ENCODE measurements around the gene TMIE. TPM values are rescaled to one million over a fixed set of nuclear protein-coding genes. Genes with fewer than 3 reads are reported as not detected.

The TMIE gene
- total RNA-seq, 2 experiments from 2014 or later = 1.5 to 1.6 TPM

GRCh38 chr3:46721009-46721408 is 19.8 kb downstream of the TMIE start:
- H3K36me3 Mint-ChIP-seq (ENCODE audit: low read depth) = no peaks in the 10 kb centered on the region
- DNase-seq = no peak
- no peaks in the 10 kb centered on the region for H3K9me3 Mint-ChIP-seq (ENCODE audit: low read depth)
- no peak overlapping the region for H3K27ac Mint-ChIP-seq
- intact Hi-C loops (cut with DNase I, micrococcal nuclease) = no loop called here
- H3K27me3 Mint-ChIP-seq = peaks cover 15% of the 10 kb centered on the region
- POLR2A ChIA-PET = no interaction called here
- no peak overlapping the region for H3K4me3 Mint-ChIP-seq
- CTCF ChIA-PET = interaction anchor here (0.6 to 1.4 kb wide), 3 partner anchors 9 to 153 kb away, joined by 3 to 5 read pairs (median 3); no protein-coding TSS in a partner anchor
- no peaks in the 10 kb centered on the region for H3K4me1 Mint-ChIP-seq
- ATAC-seq = no peak

GRCh38 chr3:46722443-46722842 is 21.3 kb downstream of the TMIE start:
- POLR2A ChIA-PET = no interaction called here
- H3K27ac Mint-ChIP-seq = no peak overlapping the region
- H3K27me3 Mint-ChIP-seq = peaks cover 15% of the 10 kb centered on the region
- H3K4me3 Mint-ChIP-seq = no peak overlapping the region
- H3K9me3 Mint-ChIP-seq (ENCODE audit: low read depth) = no peaks in the 10 kb centered on the region
- no peak for ATAC-seq
- CTCF ChIA-PET = no interaction called here
- intact Hi-C loops (cut with DNase I, micrococcal nuclease) = no loop called here
- no peak for DNase-seq
- no peaks in the 10 kb centered on the region for H3K4me1 Mint-ChIP-seq
- H3K36me3 Mint-ChIP-seq (ENCODE audit: low read depth) = no peaks in the 10 kb centered on the region

- H3K9me3 Mint-ChIP-seq (ENCODE audit: low read depth) = no peaks in the 10 kb centered on the region
- CTCF ChIA-PET = interaction anchor here (0.7 to 1.0 kb wide), 3 partner anchors 10 to 188 kb away, joined by 3 read pairs; no protein-coding TSS in a partner anchor
- POLR2A ChIA-PET = no interaction called here
- no peaks in the 10 kb centered on the region for H3K4me1 Mint-ChIP-seq
- peaks cover 10% of the 10 kb centered on the region for H3K27me3 Mint-ChIP-seq
- no peaks in the 10 kb centered on the region for H3K36me3 Mint-ChIP-seq (ENCODE audit: low read depth)
- H3K27ac Mint-ChIP-seq = no peak overlapping the region
- intact Hi-C loops (cut with DNase I, micrococcal nuclease) = no loop called here
- no peak overlapping the region for H3K4me3 Mint-ChIP-seq
- DNase-seq (no peak), ATAC-seq (peak; percentile 65)
These were observed 23.2 kb downstream of the TMIE start for GRCh38 chr3:46724424-46724823.

GRCh38 chr3:46725621-46726314 is 24.6 kb downstream of the TMIE start:
- ChIA-PET CTCF (no interaction called here), POLR2A (no interaction called here)
- Mint-ChIP-seq H3K9me3 (ENCODE audit: low read depth) (no peaks in the 10 kb centered on the region), H3K4me1 (no peaks in the 10 kb centered on the region), H3K27ac (no peak overlapping the region), H3K27me3 (peaks cover 8% of the 10 kb centered on the region), H3K36me3 (ENCODE audit: low read depth) (no peaks in the 10 kb centered on the region), H3K4me3 (no peak overlapping the region)
- intact Hi-C loops (cut with DNase I, micrococcal nuclease) = no loop called here
- no peak for DNase-seq
- no peak for ATAC-seq

- intact Hi-C loops (cut with DNase I, micrococcal nuclease) = no loop called here
- Mint-ChIP-seq H3K27ac (no peak overlapping the region), H3K4me1 (no peaks in the 10 kb centered on the region), H3K27me3 (peaks cover 3% of the 10 kb centered on the region), H3K4me3 (no peak overlapping the region), H3K9me3 (ENCODE audit: low read depth) (no peaks in the 10 kb centered on the region), H3K36me3 (ENCODE audit: low read depth) (no peaks in the 10 kb centered on the region)
- DNase-seq (no peak), ATAC-seq (no peak)
- POLR2A ChIA-PET = no interaction called here
- CTCF ChIA-PET = interaction anchor here (0.6 to 1.8 kb wide), 2 partner anchors 8 to 108 kb away, joined by 3 to 5 read pairs; no protein-coding TSS in a partner anchor
These were observed 27.8 kb downstream of the TMIE start for GRCh38 chr3:46729038-46729437.

GRCh38 chr3:46730819-46731218 is 29.6 kb downstream of the TMIE start:
- Mint-ChIP-seq H3K4me3 (no peak overlapping the region), H3K27me3 (peaks cover 2% of the 10 kb centered on the region), H3K27ac (no peak overlapping the region), H3K36me3 (ENCODE audit: low read depth) (no peaks in the 10 kb centered on the region), H3K4me1 (no peaks in the 10 kb centered on the region), H3K9me3 (ENCODE audit: low read depth) (no peaks in the 10 kb centered on the region)
- CTCF ChIA-PET = interaction anchor here (1.8 kb wide), 1 partner anchor 10 kb away, joined by 5 read pairs; no protein-coding TSS in a partner anchor
- DNase-seq (no peak), ATAC-seq (no peak)
- intact Hi-C loops (cut with DNase I, micrococcal nuclease) = no loop called here
- POLR2A ChIA-PET = no interaction called here

GRCh38 chr3:46731795-46732194 is 30.6 kb downstream of the TMIE start:
- no peaks in the 10 kb centered on the region for H3K4me1 Mint-ChIP-seq
- CTCF ChIA-PET = no interaction called here
- H3K27ac Mint-ChIP-seq = no peak overlapping the region
- no peaks in the 10 kb centered on the region for H3K36me3 Mint-ChIP-seq (ENCODE audit: low read depth)
- H3K4me3 Mint-ChIP-seq = no peak overlapping the region
- DNase-seq (no peak), ATAC-seq (no peak)
- no peaks in the 10 kb centered on the region for H3K9me3 Mint-ChIP-seq (ENCODE audit: low read depth)
- POLR2A ChIA-PET = no interaction called here
- intact Hi-C loops (cut with DNase I, micrococcal nuclease) = no loop called here
- H3K27me3 Mint-ChIP-seq = peaks cover 2% of the 10 kb centered on the region

- Mint-ChIP-seq H3K27me3 (no peaks in the 10 kb centered on the region), H3K4me1 (no peaks in the 10 kb centered on the region), H3K4me3 (no peak overlapping the region), H3K36me3 (ENCODE audit: low read depth) (no peaks in the 10 kb centered on the region), H3K9me3 (ENCODE audit: low read depth) (no peaks in the 10 kb centered on the region), H3K27ac (no peak overlapping the region)
- DNase-seq (no peak), ATAC-seq (no peak)
- intact Hi-C loops (cut with DNase I, micrococcal nuclease) = no loop called here
- POLR2A ChIA-PET = no interaction called here
- CTCF ChIA-PET = no interaction called here
These were observed 32.0 kb downstream of the TMIE start for GRCh38 chr3:46733026-46733800.

- H3K27me3 Mint-ChIP-seq = peaks cover 1% of the 10 kb centered on the region
- ATAC-seq (no peak), DNase-seq (no peak)
- no peaks in the 10 kb centered on the region for H3K9me3 Mint-ChIP-seq (ENCODE audit: low read depth)
- intact Hi-C loops (cut with DNase I, micrococcal nuclease) = no loop called here
- H3K27ac Mint-ChIP-seq = no peak overlapping the region
- H3K4me1 Mint-ChIP-seq = no peaks in the 10 kb centered on the region
- no peaks in the 10 kb centered on the region for H3K36me3 Mint-ChIP-seq (ENCODE audit: low read depth)
- no peak overlapping the region for H3K4me3 Mint-ChIP-seq
- POLR2A ChIA-PET = no interaction called here
- CTCF ChIA-PET = no interaction called here
These were observed 33.6 kb downstream of the TMIE start for GRCh38 chr3:46734773-46735172.

GRCh38 chr3:46736006-46736872 is 35.0 kb downstream of the TMIE start:
- H3K36me3 Mint-ChIP-seq (ENCODE audit: low read depth) = no peaks in the 10 kb centered on the region
- peaks cover 1% of the 10 kb centered on the region for H3K27me3 Mint-ChIP-seq
- DNase-seq = no peak
- ChIA-PET CTCF (interaction anchor here (0.5 kb wide), 1 partner anchor 973 kb away, joined by 3 read pairs; no protein-coding TSS in a partner anchor), POLR2A (no interaction called here)
- H3K9me3 Mint-ChIP-seq (ENCODE audit: low read depth) = no peaks in the 10 kb centered on the region
- no peak overlapping the region for H3K4me3 Mint-ChIP-seq
- H3K27ac Mint-ChIP-seq = no peak overlapping the region
- ATAC-seq = no peak
- H3K4me1 Mint-ChIP-seq = no peaks in the 10 kb centered on the region
- intact Hi-C loops (cut with DNase I, micrococcal nuclease) = no loop called here

GRCh38 chr3:46737329-46737731 is 36.1 kb downstream of the TMIE start:
- intact Hi-C loops (cut with DNase I, micrococcal nuclease) = no loop called here
- Mint-ChIP-seq H3K27me3 (peaks cover 1% of the 10 kb centered on the region), H3K4me1 (no peaks in the 10 kb centered on the region), H3K9me3 (ENCODE audit: low read depth) (no peaks in the 10 kb centered on the region), H3K36me3 (ENCODE audit: low read depth) (no peaks in the 10 kb centered on the region), H3K27ac (no peak overlapping the region), H3K4me3 (no peak overlapping the region)
- ATAC-seq (no peak), DNase-seq (no peak)
- ChIA-PET POLR2A (no interaction called here), CTCF (interaction anchor here (0.7 kb wide), 1 partner anchor 653 kb away, joined by 3 read pairs; no protein-coding TSS in a partner anchor)
